Thyroid gland (tissue), 4 donors: ENCODE measurements around the gene PLPPR1. TPM values are rescaled to one million over a fixed set of nuclear protein-coding genes. Genes with fewer than 3 reads are reported as not detected.

Experiments used
- DNase-seq, 2 donors: peaks; one replicate each; pipeline ENCODE4 v3.0.0-alpha.2; 2019
- H3K27ac ChIP-seq, 3 donors: fragments of 200-600 bp; sonication (generic); 1 replicate in 2 of 3; 2 replicates in 1 of 3; pipeline ENCODE4 v1.5.1; 2016 to 2019; ENCODE audit warnings: mild to moderate bottlenecking in 1 of 3, moderate library complexity in 1 of 3
- H3K27me3 ChIP-seq: fragments of 200-600 bp; sonication (generic); one replicate; pipeline ENCODE4 v1.5.1; 2019
- H3K36me3 ChIP-seq, 2 donors: fragments of 200-600 bp; sonication (generic); one replicate each; pipeline ENCODE4 v1.5.1; 2016 to 2019
- H3K4me1 ChIP-seq, 2 donors: fragments of 200-600 bp; sonication (generic); one replicate each; pipeline ENCODE4 v1.5.1; 2017 to 2019
- H3K4me3 ChIP-seq, 3 donors: fragments of 200-600 bp; sonication (generic); replicated peaks in 1 of 3; 1 replicate in 2 of 3; 2 replicates in 1 of 3; pipeline ENCODE4 v1.5.1; 2016; ENCODE audit warnings: mild to moderate bottlenecking in 1 of 3
- H3K9me3 ChIP-seq: fragments of 200-600 bp; sonication (generic); one replicate; pipeline ENCODE4 v1.5.1; 2017
- CTCF ChIP-seq, 6 experiments: fragments of 200-600 bp in 3 of 6; fragments of 450-650 bp in 3 of 6; sonication (generic) in 3 of 6; IDR thresholded peaks; one replicate each; pipeline ENCODE4 v1.5.1; 2016 to 2019; ENCODE audit warnings: antibody characterized with exemption in 6 of 6, mild to moderate bottlenecking in 2 of 6, inconsistent platforms in 1 of 6, moderate library complexity in 1 of 6
- POLR2A ChIP-seq, 2 donors: fragments of 450-650 bp; IDR thresholded peaks; one replicate each; pipeline ENCODE4 v1.6.1; 2017; ENCODE audit warnings: antibody characterized with exemption in 2 of 2, mild to moderate bottlenecking in 2 of 2, moderate library complexity in 1 of 2
- WGBS, 2 donors: methylation state at CpG; one replicate each; pipeline ENCODE4 v1.1.5; 2017; 5-methylcytosine and 5-hydroxymethylcytosine counted together
- intact Hi-C: fragments of 100-400 bp; cut with DNase I; formaldehyde crosslinking; loops from one replicate; pipeline ENCODE4 v1.15.1; 2023
- total RNA-seq, 4 donors: library from RNA; depleted of rRNA; stranded (reverse); fragments of >200 nt; gene quantifications; one replicate each; pipeline ENCODE4 v1.2.3, GENCODE V29; 2016

Gene PLPPR1
- under 1 TPM in 2 of 4 donors, not detected in 2; 0.22 to 0.24 TPM for total RNA-seq

GRCh38 chr9:101028346-101029314, at the start of gene PLPPR1:
Gene PLPPR1 (plus strand): TSS chr9:101028727.
- peaks cover 0 to 6% of the 10 kb centered on the region in 2 donors for H3K4me1 ChIP-seq
- no peak within 1 kb of the TSS for H3K27ac ChIP-seq
- H3K36me3 ChIP-seq: no peaks in the 10 kb centered on the region
- H3K27me3 ChIP-seq: no peaks in the 10 kb centered on the region
- 1 to 4% methylated on average over 20 to 76 of the region's 89 CpGs for WGBS, 2 donors
- intact Hi-C loops: no loop called here
- H3K9me3 ChIP-seq: no peaks in the 10 kb centered on the region
- peak; percentile 37 to 39 for DNase-seq
- TF ChIP-seq POLR2A (IDR thresholded peaks at IDR 0.05) (no peak), CTCF (IDR thresholded peaks at IDR 0.05) (no peak)
- peak within 1 kb of the TSS in 1 of 3 donors; percentile 17 for H3K4me3 ChIP-seq

GRCh38 chr9:100989731-100990130, 38.8 kb upstream of the PLPPR1 start:
- TF ChIP-seq CTCF (IDR thresholded peaks at IDR 0.05): no peak
- TF ChIP-seq POLR2A (IDR thresholded peaks at IDR 0.05): no peak
- no peak overlapping the region for H3K27ac ChIP-seq
- intact Hi-C loops: no loop called here
- H3K36me3 ChIP-seq: no peaks in the 10 kb centered on the region
- H3K27me3 ChIP-seq: no peaks in the 10 kb centered on the region
- 0 to 23% methylated on average over 1 of the region's 1 CpG for whole genome bisulfite sequencing, 2 donors
- H3K4me3 ChIP-seq: no peak overlapping the region
- no peak for DNase-seq
- H3K4me1 ChIP-seq: no peaks in the 10 kb centered on the region
- H3K9me3 ChIP-seq: no peaks in the 10 kb centered on the region

GRCh38 chr9:100990605-100991381, 37.7 kb upstream of the PLPPR1 start:
- intact Hi-C loops: no loop called here
- Histone ChIP-seq H3K9me3 (no peaks in the 10 kb centered on the region), H3K27ac (no peak overlapping the region), H3K36me3 (no peaks in the 10 kb centered on the region), H3K27me3 (no peaks in the 10 kb centered on the region), H3K4me1 (no peaks in the 10 kb centered on the region), H3K4me3 (no peak overlapping the region)
- DNase-seq: no peak
- 16 to 29% methylated on average over 1 of the region's 1 CpG for WGBS, 2 donors
- TF ChIP-seq CTCF (IDR thresholded peaks at IDR 0.05) (no peak), POLR2A (IDR thresholded peaks at IDR 0.05) (no peak)

GRCh38 chr9:100992632-100993031, 35.9 kb upstream of the PLPPR1 start:
- no peaks in the 10 kb centered on the region for H3K27me3 ChIP-seq
- no peaks in the 10 kb centered on the region for H3K36me3 ChIP-seq
- H3K9me3 ChIP-seq: no peaks in the 10 kb centered on the region
- TF ChIP-seq POLR2A (IDR thresholded peaks at IDR 0.05) (no peak), CTCF (IDR thresholded peaks at IDR 0.05) (no peak)
- no peak for DNase-seq
- H3K4me3 ChIP-seq: no peak overlapping the region
- intact Hi-C loops: no loop called here
- no peak overlapping the region for H3K27ac ChIP-seq
- 93 to 98% methylated on average over 1 of the region's 1 CpG for WGBS, 2 donors
- H3K4me1 ChIP-seq: no peaks in the 10 kb centered on the region
